ENCODE results near the gene GNAO1.
A peak's percentile ranks its signal among the peaks of the same experiment; 100 is the strongest.

The GNAO1 gene

GRCh38 chr16:56268799-56269198 lies 77.5 kb downstream of the GNAO1 start:
- in situ Hi-C loops (cut with MboI; ENCODE audit: low sequenced_read_pairs): no loop called here
- Histone ChIP-seq H3K27me3 (ENCODE audit: low read depth) (no peaks in the 10 kb centered on the region), H3K9me3 (no peaks in the 10 kb centered on the region), H3K4me1 (no peaks in the 10 kb centered on the region), H3K4me3 (no peak overlapping the region), H3K36me3 (replicated peaks) (no peaks in the 10 kb centered on the region)
- DNase-seq (ENCODE audit: low spot score in 2 of 2): no peak

GRCh38 chr16:56269281-56269680 lies 78.0 kb downstream of the GNAO1 start:
- Histone ChIP-seq H3K4me1 (no peaks in the 10 kb centered on the region), H3K36me3 (replicated peaks) (no peaks in the 10 kb centered on the region), H3K4me3 (no peak overlapping the region), H3K27me3 (ENCODE audit: low read depth) (no peaks in the 10 kb centered on the region), H3K9me3 (no peaks in the 10 kb centered on the region)
- in situ Hi-C loops (cut with MboI; ENCODE audit: low sequenced_read_pairs): no loop called here
- DNase-seq (ENCODE audit: low spot score in 2 of 2): no peak

- Histone ChIP-seq H3K27me3 (ENCODE audit: low read depth) (no peaks in the 10 kb centered on the region), H3K4me1 (no peaks in the 10 kb centered on the region), H3K4me3 (no peak overlapping the region), H3K36me3 (replicated peaks) (no peaks in the 10 kb centered on the region), H3K9me3 (no peaks in the 10 kb centered on the region)
- no peak for DNase-seq (ENCODE audit: low spot score in 2 of 2)
- in situ Hi-C loops (cut with MboI; ENCODE audit: low sequenced_read_pairs): no loop called here
Observed at GRCh38 chr16:56269811-56270684, 78.8 kb downstream of the GNAO1 start.

GRCh38 chr16:56270828-56271227 lies 79.5 kb downstream of the GNAO1 start:
- in situ Hi-C loops (cut with MboI; ENCODE audit: low sequenced_read_pairs): no loop called here
- no peaks in the 10 kb centered on the region for H3K9me3 ChIP-seq

GRCh38 chr16:56272583-56272894 lies 81.2 kb downstream of the GNAO1 start:
- Histone ChIP-seq H3K9me3 (no peaks in the 10 kb centered on the region), H3K36me3 (replicated peaks) (no peaks in the 10 kb centered on the region), H3K4me1 (peaks cover 3% of the 10 kb centered on the region; the same call in 1 of the 2 replicates), H3K4me3 (no peak overlapping the region), H3K27me3 (ENCODE audit: low read depth) (no peaks in the 10 kb centered on the region)
- no peak for DNase-seq (ENCODE audit: low spot score in 2 of 2)
- in situ Hi-C loops (cut with MboI; ENCODE audit: low sequenced_read_pairs): no loop called here

More at GRCh38 chr16:56270828-56271227, 79.5 kb downstream of the GNAO1 start:
- Histone ChIP-seq H3K4me1 (no peaks in the 10 kb centered on the region), H3K4me3 (no peak overlapping the region), H3K36me3 (replicated peaks) (no peaks in the 10 kb centered on the region), H3K27me3 (ENCODE audit: low read depth) (no peaks in the 10 kb centered on the region)
- DNase-seq (ENCODE audit: low spot score in 2 of 2): no peak

- in situ Hi-C loops (cut with MboI; ENCODE audit: low sequenced_read_pairs): no loop called here
- Histone ChIP-seq H3K27me3 (ENCODE audit: low read depth) (no peaks in the 10 kb centered on the region), H3K36me3 (replicated peaks) (no peaks in the 10 kb centered on the region), H3K4me3 (no peak overlapping the region), H3K4me1 (peaks cover 3% of the 10 kb centered on the region; the same call in 1 of the 2 replicates), H3K9me3 (no peaks in the 10 kb centered on the region)
- no peak for DNase-seq (ENCODE audit: low spot score in 2 of 2)
Observed at GRCh38 chr16:56273615-56274014, 82.3 kb downstream of the GNAO1 start.

- DNase-seq (ENCODE audit: low spot score in 2 of 2): no peak
- no peaks in the 10 kb centered on the region for H3K36me3 ChIP-seq (replicated peaks)
- in situ Hi-C loops (cut with MboI; ENCODE audit: low sequenced_read_pairs): no loop called here
Observed at GRCh38 chr16:56274369-56274768, 83.1 kb downstream of the GNAO1 start.

GRCh38 chr16:56275076-56275475 lies 83.8 kb downstream of the GNAO1 start:
- DNase-seq (ENCODE audit: low spot score in 2 of 2): no peak
- in situ Hi-C loops (cut with MboI; ENCODE audit: low sequenced_read_pairs): no loop called here
- H3K4me3 ChIP-seq: no peak overlapping the region

More at GRCh38 chr16:56274369-56274768, 83.1 kb downstream of the GNAO1 start:
- Histone ChIP-seq H3K4me1 (peaks cover 3% of the 10 kb centered on the region; the same call in 1 of the 2 replicates), H3K27me3 (ENCODE audit: low read depth) (no peaks in the 10 kb centered on the region), H3K4me3 (no peak overlapping the region), H3K9me3 (no peaks in the 10 kb centered on the region)

GRCh38 chr16:56275801-56276200 lies 84.5 kb downstream of the GNAO1 start:
- in situ Hi-C loops (cut with MboI; ENCODE audit: low sequenced_read_pairs): no loop called here
- H3K36me3 ChIP-seq (replicated peaks): no peaks in the 10 kb centered on the region

More at GRCh38 chr16:56275076-56275475, 83.8 kb downstream of the GNAO1 start:
- no peaks in the 10 kb centered on the region for H3K27me3 ChIP-seq (ENCODE audit: low read depth)
- peaks cover 3% of the 10 kb centered on the region; the same call in 1 of the 2 replicates for H3K4me1 ChIP-seq
- H3K36me3 ChIP-seq (replicated peaks): no peaks in the 10 kb centered on the region
- H3K9me3 ChIP-seq: no peaks in the 10 kb centered on the region

GRCh38 chr16:56277075-56277474 lies 85.8 kb downstream of the GNAO1 start:
- DNase-seq (ENCODE audit: low spot score in 2 of 2): peak in 1 of 2 experiments; percentile 61
- no peaks in the 10 kb centered on the region for H3K27me3 ChIP-seq (ENCODE audit: low read depth)
- in situ Hi-C loops (cut with MboI; ENCODE audit: low sequenced_read_pairs): no loop called here
- no peak overlapping the region for H3K4me3 ChIP-seq
- H3K4me1 ChIP-seq: peaks cover 16% of the 10 kb centered on the region
- no peaks in the 10 kb centered on the region for H3K36me3 ChIP-seq (replicated peaks)
- H3K9me3 ChIP-seq: no peaks in the 10 kb centered on the region

More at GRCh38 chr16:56275801-56276200, 84.5 kb downstream of the GNAO1 start:
- no peak for DNase-seq (ENCODE audit: low spot score in 2 of 2)
- H3K4me1 ChIP-seq: peaks cover 6% of the 10 kb centered on the region
- no peaks in the 10 kb centered on the region for H3K9me3 ChIP-seq
- no peaks in the 10 kb centered on the region for H3K27me3 ChIP-seq (ENCODE audit: low read depth)
- no peak overlapping the region for H3K4me3 ChIP-seq

GRCh38 chr16:56278196-56278855 lies 87.0 kb downstream of the GNAO1 start:
- no peak for DNase-seq (ENCODE audit: low spot score in 2 of 2)
- Histone ChIP-seq H3K36me3 (replicated peaks) (no peaks in the 10 kb centered on the region), H3K9me3 (no peaks in the 10 kb centered on the region), H3K27me3 (ENCODE audit: low read depth) (no peaks in the 10 kb centered on the region), H3K4me3 (no peak overlapping the region), H3K4me1 (peaks cover 28% of the 10 kb centered on the region)
- in situ Hi-C loops (cut with MboI; ENCODE audit: low sequenced_read_pairs): no loop called here

- Histone ChIP-seq H3K36me3 (replicated peaks) (no peaks in the 10 kb centered on the region), H3K27me3 (ENCODE audit: low read depth) (no peaks in the 10 kb centered on the region), H3K4me3 (no peak overlapping the region), H3K4me1 (peaks cover 29% of the 10 kb centered on the region), H3K9me3 (no peaks in the 10 kb centered on the region)
- no peak for DNase-seq (ENCODE audit: low spot score in 2 of 2)
- in situ Hi-C loops (cut with MboI; ENCODE audit: low sequenced_read_pairs): no loop called here
Observed at GRCh38 chr16:56279132-56279531, 87.8 kb downstream of the GNAO1 start.

GRCh38 chr16:56279914-56280313 lies 88.6 kb downstream of the GNAO1 start:
- Histone ChIP-seq H3K4me3 (no peak overlapping the region), H3K36me3 (replicated peaks) (no peaks in the 10 kb centered on the region), H3K4me1 (peaks cover 29% of the 10 kb centered on the region), H3K27me3 (ENCODE audit: low read depth) (no peaks in the 10 kb centered on the region), H3K9me3 (no peaks in the 10 kb centered on the region)
- in situ Hi-C loops (cut with MboI; ENCODE audit: low sequenced_read_pairs): no loop called here
- no peak for DNase-seq (ENCODE audit: low spot score in 2 of 2)

GRCh38 chr16:56281249-56281805 lies 90.0 kb downstream of the GNAO1 start:
- peak; percentile 94 to 100 for DNase-seq (ENCODE audit: low spot score in 2 of 2)
- Histone ChIP-seq H3K9me3 (no peaks in the 10 kb centered on the region), H3K4me1 (peaks cover 29% of the 10 kb centered on the region), H3K4me3 (no peak overlapping the region), H3K36me3 (replicated peaks) (no peaks in the 10 kb centered on the region), H3K27me3 (ENCODE audit: low read depth) (no peaks in the 10 kb centered on the region)
- in situ Hi-C loops (cut with MboI; ENCODE audit: low sequenced_read_pairs): no loop called here

Data from HAP-1 (cell line).